ENCODE results near the gene SIN3A.

Gene SIN3A

GRCh38 chr15:75328493-75329314 lies 122.8 kb downstream of the SIN3A start:
- DNase-seq = no peak

DNA sequence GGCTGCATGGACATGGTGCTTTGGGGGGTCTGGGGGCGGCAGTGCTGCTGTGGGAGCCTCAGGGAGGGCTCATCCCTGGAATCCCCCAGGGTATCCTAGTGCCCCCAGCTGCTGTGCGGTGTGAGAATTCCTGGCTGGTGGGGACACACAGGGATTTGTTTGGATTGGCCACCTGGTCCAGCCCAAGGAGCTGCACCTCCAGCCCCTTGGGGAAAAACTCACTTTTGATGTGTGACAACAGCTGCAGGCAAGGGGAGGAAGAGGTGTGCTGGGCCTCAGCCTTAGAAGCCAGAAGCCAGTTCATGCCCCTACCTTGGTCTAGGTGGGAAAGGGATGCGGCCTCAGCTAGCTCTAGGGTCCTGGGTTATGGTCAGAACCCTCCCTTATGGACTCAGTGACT lies 124.0 kb downstream of the SIN3A start:
- DNase-seq = no peak

DNA sequence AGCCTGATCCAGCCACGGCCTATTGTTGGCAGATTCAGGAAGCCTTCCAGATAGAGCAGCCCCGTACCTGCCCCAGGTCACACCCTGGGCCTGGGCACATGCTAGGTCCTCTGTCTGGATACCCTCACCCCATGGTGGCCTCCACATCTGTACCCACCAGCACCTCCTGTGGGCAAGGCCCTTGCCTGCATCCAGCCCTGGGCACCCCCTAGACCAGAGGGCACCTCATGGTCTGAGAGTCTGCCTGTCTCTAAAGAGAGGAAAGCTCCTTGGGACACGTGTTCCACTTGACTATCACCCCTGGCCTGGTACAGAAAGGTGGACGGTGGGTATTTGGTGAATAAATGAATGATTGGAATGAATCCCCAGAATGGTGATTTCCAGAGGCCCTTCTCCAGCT lies 124.5 kb downstream of the SIN3A start:
- no peak for DNase-seq

DNA sequence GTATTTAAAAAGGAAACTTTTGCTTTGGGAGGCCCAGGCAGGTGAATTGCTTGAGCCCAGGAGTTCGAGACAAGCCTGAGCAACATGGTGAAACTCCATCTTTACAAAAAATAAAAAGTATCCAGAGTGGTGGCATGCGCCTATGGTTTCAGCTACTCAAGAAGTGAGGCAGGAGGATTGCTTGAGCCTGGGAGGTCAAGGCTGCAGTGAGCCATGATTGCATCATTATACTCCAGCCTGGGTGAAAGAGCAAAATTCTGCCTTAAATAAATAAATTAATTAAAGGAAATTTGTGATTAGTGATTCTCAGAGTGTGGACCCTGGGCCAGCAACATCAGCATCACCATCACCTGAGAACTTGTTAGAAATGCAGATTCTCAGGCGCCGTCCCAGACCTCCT lies 125.6 kb downstream of the SIN3A start:
- no peak for DNase-seq

DNA sequence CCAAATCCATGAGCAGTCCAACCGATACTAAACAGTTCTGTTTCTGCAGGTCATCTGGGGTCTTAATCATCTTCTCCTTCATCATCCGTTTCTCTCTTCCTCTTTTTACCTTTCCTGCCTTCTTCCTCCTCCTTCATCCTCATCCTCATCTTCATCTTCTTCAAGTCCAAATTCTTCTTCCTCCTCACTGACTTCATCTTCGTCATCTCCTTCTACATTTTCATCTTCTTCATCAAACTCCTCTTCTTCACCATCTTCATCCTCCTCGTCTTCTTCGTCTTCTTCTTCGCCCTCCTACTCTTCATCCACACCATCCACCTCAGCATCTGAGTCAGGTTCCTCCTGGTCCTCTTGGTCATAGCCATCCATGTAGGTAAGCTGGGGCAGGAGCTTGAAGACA lies 129.8 kb downstream of the SIN3A start:
- no peak for DNase-seq

Data from RPMI8226 (cell line).